ENCODE results near the gene KCNK18. TPM values are rescaled to one million over a fixed set of nuclear protein-coding genes. Genes with fewer than 3 reads are reported as not detected.

KCNK18 gene
- total and polyA plus RNA-seq, 2 donors (not counting 3 experiments of a cell fraction or from before 2014, with no cell fraction given) = not detected

GRCh38 chr10:117250411-117250810 lies 53.1 kb downstream of the KCNK18 start:
- Histone ChIP-seq H3K4me2 (ENCODE audit: insufficient read depth, low read length) (no peak overlapping the region), H3K4me1 (ENCODE audit: control insufficient read depth, extremely low read depth, insufficient read depth, low read length) (no peaks in the 10 kb centered on the region), H3K9ac (replicated peaks; ENCODE audit: extremely low read depth, insufficient read depth, low read length) (no peak overlapping the region), H4K20me1 (replicated peaks; ENCODE audit: control insufficient read depth, extremely low read depth, insufficient read depth, low read length) (no peaks in the 10 kb centered on the region), H3K9me3 (replicated peaks; ENCODE audit: control insufficient read depth, insufficient read depth, low read length) (no peaks in the 10 kb centered on the region), H3K79me2 (ENCODE audit: control insufficient read depth, insufficient read depth, low read length) (no peaks in the 10 kb centered on the region), H3K27me3 (ENCODE audit: control insufficient read depth in 2 of 2, insufficient read depth in 2 of 2, low read length in 2 of 2) (peaks cover 0 to 4% of the 10 kb centered on the region in 2 experiments), H2AFZ (ENCODE audit: low read depth, low read length) (no peak overlapping the region), H3K4me3 (replicated peaks in 1 of 3; ENCODE audit: insufficient read depth in 1 of 3, low read depth in 1 of 3, low read length in 3 of 3) (no peak overlapping the region), H3K36me3 (ENCODE audit: control insufficient read depth in 2 of 2, extremely low read depth in 1 of 2, insufficient read depth in 2 of 2, low read length in 2 of 2) (no peaks in the 10 kb centered on the region), H3K9me1 (replicated peaks; ENCODE audit: control insufficient read depth, extremely low read depth, insufficient read depth, low read length) (no peaks in the 10 kb centered on the region), H3K27ac (ENCODE audit: insufficient read depth, low read depth, low read length) (no peak overlapping the region)
- ChIA-PET POLR2A (no interaction called here), CTCF (interaction anchor here (2.0 kb wide), 1 partner anchor 69 kb away, joined by 5 read pairs; no protein-coding TSS in a partner anchor)
- dilution Hi-C loops (cut with MboI; ENCODE audit: extremely low pct_ligation_motif_present, low sequenced_read_pairs) = no loop called here
- no peak for TF ChIP-seq GATA2 (IDR thresholded peaks at IDR 0.05; ENCODE audit: insufficient read depth, insufficient read length, low read depth, low read length)
- TF ChIP-seq POLR2A (IDR thresholded peaks at IDR 0.05; ENCODE audit: low read depth, low read length) = no peak
- no peak for TF ChIP-seq EZH2 (IDR thresholded peaks at IDR 0.05; ENCODE audit: borderline replicate concordance, low read depth, low read length, severe bottlenecking)
- TF ChIP-seq JUN (IDR thresholded peaks at IDR 0.05; ENCODE audit: borderline replicate concordance, insufficient read depth, insufficient read length, low read depth) = no peak
- TF ChIP-seq MAX (IDR thresholded peaks at IDR 0.05; ENCODE audit: insufficient read depth, insufficient read length) = no peak
- TF ChIP-seq FOS (IDR thresholded peaks at IDR 0.05; ENCODE audit: borderline replicate concordance, insufficient read depth, low read length) = no peak
- no peak for TF ChIP-seq MYC (IDR thresholded peaks at IDR 0.05; ENCODE audit: low read depth, low read length)
- TF ChIP-seq POLR2AphosphoS5 (IDR thresholded peaks at IDR 0.05; ENCODE audit: insufficient read depth, low read depth, low read length) = no peak
- TF ChIP-seq CTCF (IDR thresholded peaks at IDR 0.05; ENCODE audit: extremely low read depth in 1 of 2, insufficient read depth in 1 of 2, low read depth in 1 of 2, low read length in 2 of 2) = no peak
- no TSS peak for BruUV-seq (replicated peaks)
- intact Hi-C loops (cut with micrococcal nuclease) = no loop called here
- DNase-seq (ENCODE audit: low read depth, low spot score) = no peak
- FAIRE-seq = no peak
